Smooth muscle cell (in vitro differentiated cells): ENCODE data around the gene CXCL17. TPM values are rescaled to one million over a fixed set of nuclear protein-coding genes. Genes with fewer than 3 reads are reported as not detected.

ENCODE experiments used
- DNase-seq: peaks from one replicate; lab custom pipeline; 2025; ENCODE audit not compliant: unreplicated experiment; lab: John Stamatoyannopoulos, UW
- H2AFZ ChIP-seq: fragments of 200-600 bp; sonication (generic); 2 replicates; pipeline ENCODE4 v1.6.0; 2016; ENCODE audit warnings: antibody characterized with exemption, low read depth, mild to moderate bottlenecking
- H3F3A ChIP-seq: fragments of 200-600 bp; sonication (generic); 2 replicates; pipeline ENCODE4 v1.6.0; 2017; ENCODE audit warnings: antibody characterized with exemption, low read depth
- H3K27ac ChIP-seq: fragments of 200-600 bp; sonication (generic); 2 replicates; pipeline ENCODE4 v1.5.1; 2016; ENCODE audit warnings: low read depth, mild to moderate bottlenecking
- H3K27me3 ChIP-seq: fragments of 200-600 bp; sonication (generic); 2 replicates; pipeline ENCODE4 v1.6.1; 2016; ENCODE audit warnings: low read depth, mild to moderate bottlenecking
- H3K36me3 ChIP-seq: fragments of 200-600 bp; sonication (generic); 2 replicates; pipeline ENCODE4 v1.5.1; 2016; ENCODE audit warnings: low read depth
- H3K4me1 ChIP-seq: fragments of 200-600 bp; sonication (generic); 2 replicates; pipeline ENCODE4 v1.5.1; 2016; ENCODE audit warnings: low read depth
- H3K4me2 ChIP-seq: fragments of 200-600 bp; sonication (generic); 2 replicates; pipeline ENCODE4 v1.6.0; 2016; ENCODE audit warnings: mild to moderate bottlenecking
- H3K4me3 ChIP-seq: fragments of 200-600 bp; sonication (generic); 2 replicates; pipeline ENCODE4 v1.5.1; 2016; ENCODE audit warnings: mild to moderate bottlenecking
- H3K79me2 ChIP-seq: fragments of 200-600 bp; sonication (generic); 2 replicates; pipeline ENCODE4 v1.6.0; 2016; ENCODE audit warnings: low read depth, mild to moderate bottlenecking
- H3K9ac ChIP-seq: fragments of 200-600 bp; sonication (generic); 2 replicates; pipeline ENCODE4 v1.6.0; 2016; ENCODE audit warnings: low read depth
- H3K9me3 ChIP-seq: fragments of 200-600 bp; sonication (generic); replicated peaks from 2 replicates; pipeline ENCODE4 v1.5.1; 2016; ENCODE audit warnings: low read depth
- H4K20me1 ChIP-seq: fragments of 200-600 bp; sonication (generic); 2 replicates; pipeline ENCODE4 v1.6.0; 2016; ENCODE audit warnings: low read depth
- CTCF ChIP-seq: fragments of 200-600 bp; sonication (generic); IDR thresholded peaks from 2 replicates; pipeline ENCODE4 v1.5.1; 2017; ENCODE audit warnings: borderline replicate concordance, mild to moderate bottlenecking, antibody characterized with exemption; ENCODE audit not compliant: insufficient read depth, poor library complexity, severe bottlenecking
- WGBS: methylation state at CpG from one replicate; pipeline ENCODE4 v1.1.7; 2016; ENCODE audit warnings: low lambda C conversion rate; 5-methylcytosine and 5-hydroxymethylcytosine counted together
- polyA plus RNA-seq: library from polyadenylated mRNA; unstranded; fragments of >200 nt; fragmentation: Nextera tagmentation; extraction: Ambion mirVana; gene quantifications from 2 replicates; pipeline ENCODE4 v1.2.1, GENCODE V29; 2016
- total RNA-seq: library from RNA; depleted of rRNA; stranded (reverse); fragments of >200 nt; gene quantifications from 2 replicates; pipeline ENCODE4 v1.2.3, GENCODE V29; 2014

Gene CXCL17
- total and polyA plus RNA-seq, 2 experiments from 2014 or later = not detected

DNA sequence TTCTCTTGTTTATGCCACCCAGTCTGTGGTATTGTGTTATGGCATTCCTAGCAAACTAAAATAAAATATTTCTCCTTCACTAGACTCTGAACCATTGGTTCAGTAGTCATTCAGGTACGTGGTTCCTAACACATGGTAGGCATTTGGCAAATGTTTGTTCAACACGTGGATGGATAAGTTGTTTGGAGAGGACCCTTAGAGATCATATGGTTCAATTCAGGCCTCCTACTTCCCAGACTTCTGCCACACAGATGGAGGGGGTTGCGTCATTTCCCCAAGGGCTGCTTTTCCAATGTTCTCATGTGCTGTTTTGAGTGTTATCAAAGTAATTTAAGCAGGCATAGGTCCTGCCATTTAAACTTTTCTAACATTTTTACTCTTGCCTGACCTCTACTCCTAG lies 6.7 kb downstream of the CXCL17 start:
- no peak overlapping the region for H2AFZ ChIP-seq
- no peaks in the 10 kb centered on the region for H3K9me3 ChIP-seq
- no peak overlapping the region for H3K4me2 ChIP-seq
- H3K36me3 ChIP-seq = no peaks in the 10 kb centered on the region
- peaks cover 5% of the 10 kb centered on the region for H3F3A ChIP-seq
- H3K9ac ChIP-seq = no peak overlapping the region
- no peak for DNase-seq
- H3K27me3 ChIP-seq = no peaks in the 10 kb centered on the region
- H4K20me1 ChIP-seq = peaks cover 7% of the 10 kb centered on the region
- TF ChIP-seq CTCF = no peak
- no peak overlapping the region for H3K4me3 ChIP-seq
- H3K27ac ChIP-seq = no peak overlapping the region
- no peaks in the 10 kb centered on the region for H3K4me1 ChIP-seq
- WGBS = 84% methylated on average over 3 of the region's 3 CpGs
- H3K79me2 ChIP-seq = no peaks in the 10 kb centered on the region

DNA sequence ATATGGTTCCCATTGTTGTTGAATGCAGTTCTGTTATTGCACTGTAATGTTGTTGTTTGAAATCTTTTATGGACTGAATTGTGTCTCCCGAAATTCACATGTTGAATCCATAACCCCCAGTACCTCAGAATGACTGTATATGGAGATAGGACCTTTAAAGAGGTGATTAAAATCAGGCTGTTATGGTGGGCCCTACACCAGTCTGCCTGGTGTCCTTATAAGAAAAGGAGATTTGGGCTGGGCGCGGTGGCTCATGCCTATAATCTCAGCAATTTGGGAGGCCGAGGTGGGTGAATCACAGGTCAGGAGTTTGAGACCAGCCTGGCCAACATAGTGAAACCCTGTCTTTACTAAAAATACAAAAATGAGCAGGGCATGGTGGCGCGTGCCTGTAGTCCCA lies 7.4 kb downstream of the CXCL17 start:
- Histone ChIP-seq H4K20me1 (no peaks in the 10 kb centered on the region), H3K4me3 (no peak overlapping the region), H3K27ac (no peak overlapping the region), H3K9me3 (no peaks in the 10 kb centered on the region), H3K36me3 (no peaks in the 10 kb centered on the region), H3K4me2 (no peak overlapping the region), H3F3A (no peaks in the 10 kb centered on the region), H3K79me2 (no peaks in the 10 kb centered on the region), H2AFZ (no peak overlapping the region), H3K27me3 (no peaks in the 10 kb centered on the region), H3K9ac (no peak overlapping the region), H3K4me1 (no peaks in the 10 kb centered on the region)
- no peak for DNase-seq
- WGBS = 94% methylated on average over 6 of the region's 6 CpGs
- no peak for TF ChIP-seq CTCF

- H4K20me1 ChIP-seq = no peaks in the 10 kb centered on the region
- H3K36me3 ChIP-seq = no peaks in the 10 kb centered on the region
- no peaks in the 10 kb centered on the region for H3F3A ChIP-seq
- H3K4me1 ChIP-seq = peaks cover under 1% of the 10 kb centered on the region
- H2AFZ ChIP-seq = no peak overlapping the region
- no peak overlapping the region for H3K27ac ChIP-seq
- WGBS = 35% methylated on average over 9 of the region's 9 CpGs
- no peaks in the 10 kb centered on the region for H3K79me2 ChIP-seq
- no peaks in the 10 kb centered on the region for H3K9me3 ChIP-seq
- H3K4me3 ChIP-seq = no peak overlapping the region
- H3K9ac ChIP-seq = no peak overlapping the region
- H3K27me3 ChIP-seq = no peaks in the 10 kb centered on the region
- DNase-seq = no peak
- TF ChIP-seq CTCF = peak; percentile 67
- no peak overlapping the region for H3K4me2 ChIP-seq
Observed at GRCh38 chr19:42433503-42434260, 9.1 kb downstream of the CXCL17 start.

GRCh38 chr19:42431486-42431885 lies 11.3 kb downstream of the CXCL17 start:
- no peaks in the 10 kb centered on the region for H3K36me3 ChIP-seq
- DNase-seq = no peak
- no peaks in the 10 kb centered on the region for H4K20me1 ChIP-seq
- no peaks in the 10 kb centered on the region for H3F3A ChIP-seq
- no peak overlapping the region for H3K4me3 ChIP-seq
- H3K27me3 ChIP-seq = no peaks in the 10 kb centered on the region
- 95% methylated on average over 1 of the region's 1 CpG for WGBS
- no peak for TF ChIP-seq CTCF
- no peaks in the 10 kb centered on the region for H3K9me3 ChIP-seq
- no peak overlapping the region for H3K27ac ChIP-seq
- no peaks in the 10 kb centered on the region for H3K79me2 ChIP-seq
- peaks cover 7% of the 10 kb centered on the region for H3K4me1 ChIP-seq
- H2AFZ ChIP-seq = no peak overlapping the region
- H3K4me2 ChIP-seq = no peak overlapping the region
- no peak overlapping the region for H3K9ac ChIP-seq
